Measurements from ENCODE around the gene PLXND1.

The PLXND1 gene

GRCh38 chr3:129599607-129600006, 6.9 kb downstream of the PLXND1 start:
- H3K4me3 ChIP-seq (replicated peaks; ENCODE audit: low read depth, low read length) = no peak overlapping the region
- no peak for TF ChIP-seq CTCF (IDR thresholded peaks at IDR 0.05; ENCODE audit: low read depth, low read length, missing control alignments)
- no peak for DNase-seq (ENCODE audit: extremely low read depth, low read depth)

GRCh38 chr3:129599073-129599472, 7.4 kb downstream of the PLXND1 start:
- H3K4me3 ChIP-seq (replicated peaks; ENCODE audit: low read depth, low read length) = no peak overlapping the region
- DNase-seq (ENCODE audit: extremely low read depth, low read depth) = no peak
- no peak for TF ChIP-seq CTCF (IDR thresholded peaks at IDR 0.05; ENCODE audit: low read depth, low read length, missing control alignments)

GRCh38 chr3:129598484-129598883, 8.0 kb downstream of the PLXND1 start:
- no peak for TF ChIP-seq CTCF (IDR thresholded peaks at IDR 0.05; ENCODE audit: low read depth, low read length, missing control alignments)
- no peak overlapping the region for H3K4me3 ChIP-seq (replicated peaks; ENCODE audit: low read depth, low read length)
- no peak for DNase-seq (ENCODE audit: extremely low read depth, low read depth)

DNA sequence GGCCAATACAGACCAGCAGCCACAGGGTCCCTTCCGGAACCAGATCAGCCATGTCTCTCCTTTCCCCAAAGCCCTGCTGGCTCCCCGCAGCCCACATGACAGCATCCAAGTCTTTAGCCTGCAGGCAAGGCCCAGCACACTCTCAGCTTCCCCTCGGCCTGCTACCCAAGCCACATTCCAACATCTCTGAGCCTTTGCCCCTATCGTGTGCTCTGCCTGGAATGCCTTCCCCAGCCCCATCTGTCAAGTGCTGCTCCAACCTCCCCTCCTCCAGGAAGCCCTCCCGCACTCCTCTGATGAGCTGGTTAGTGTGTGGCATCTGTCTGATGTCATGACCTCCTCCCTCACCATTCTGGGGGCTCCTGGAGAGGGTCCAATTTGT, 8.5 kb downstream of the PLXND1 start:
- H3K4me3 ChIP-seq (replicated peaks; ENCODE audit: low read depth, low read length) = no peak overlapping the region
- no peak for DNase-seq (ENCODE audit: extremely low read depth, low read depth)
- no peak for TF ChIP-seq CTCF (IDR thresholded peaks at IDR 0.05; ENCODE audit: low read depth, low read length, missing control alignments)

- no peak for DNase-seq (ENCODE audit: extremely low read depth, low read depth)
- no peak for TF ChIP-seq CTCF (IDR thresholded peaks at IDR 0.05; ENCODE audit: low read depth, low read length, missing control alignments)
- peak overlapping the region; percentile 21 for H3K4me3 ChIP-seq (replicated peaks; ENCODE audit: low read depth, low read length)
Measured at GRCh38 chr3:129597087-129597999, 9.1 kb downstream of the PLXND1 start.

DNA sequence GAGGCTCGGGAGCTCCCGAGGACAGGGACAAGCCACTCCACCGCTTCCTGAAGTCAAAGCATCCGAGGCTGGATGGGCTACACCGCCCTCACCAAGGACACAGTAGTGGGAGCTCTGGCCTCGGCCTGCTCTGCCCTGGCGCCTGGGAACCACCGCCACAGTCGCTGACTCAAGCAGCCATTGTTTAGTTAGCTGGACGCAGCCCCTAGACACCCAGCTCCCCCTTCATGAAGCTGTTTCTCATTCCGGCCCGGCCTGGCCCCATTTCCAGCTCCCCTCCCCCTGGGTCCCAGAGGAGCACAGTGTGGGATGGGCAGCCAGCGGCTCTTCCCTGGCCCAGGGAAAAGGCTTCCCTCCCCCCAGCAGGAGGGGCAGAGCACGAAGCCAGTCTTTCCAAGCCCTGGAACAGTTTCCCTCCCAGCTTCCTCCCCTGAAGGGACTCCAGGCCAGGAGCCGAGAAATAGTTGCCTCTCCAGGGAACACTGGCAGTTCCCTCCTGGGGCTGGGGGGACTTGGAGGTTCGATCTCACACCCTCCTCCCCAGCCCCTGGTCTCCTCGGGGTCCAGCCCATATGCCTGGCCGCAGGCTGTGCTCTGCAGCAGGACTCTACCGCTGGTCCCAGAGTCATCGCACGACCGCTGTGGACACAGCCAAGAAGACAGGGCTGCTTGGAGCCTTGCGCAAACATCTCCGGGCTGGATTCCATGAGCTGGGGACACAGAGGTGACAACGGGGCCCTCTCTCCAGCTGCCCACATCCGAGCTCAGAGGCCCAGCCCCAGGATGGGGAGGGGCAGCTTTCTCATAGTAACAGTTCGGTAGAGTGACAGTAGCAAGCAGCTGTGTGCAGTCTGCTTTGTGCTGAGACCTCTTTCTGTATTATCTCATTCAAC, 10.0 kb downstream of the PLXND1 start:
- H3K4me3 ChIP-seq (replicated peaks; ENCODE audit: low read depth, low read length) = peak overlapping the region; percentile 21
- no peak for TF ChIP-seq CTCF (IDR thresholded peaks at IDR 0.05; ENCODE audit: low read depth, low read length, missing control alignments)
- no peak for DNase-seq (ENCODE audit: extremely low read depth, low read depth)
